GM18498 (cell line): ENCODE data around the gene TRMT61A.
"Not testable (repeated sequence)": the region's sequence is repeated elsewhere in the genome, so short reads cannot be mapped to it uniquely, and the experiment has no call there.

Experiments
- ATAC-seq: cut with Tn5 transposase; IDR thresholded peaks from one replicate; pipeline ENCODE4 v1.9.1; 2021; ENCODE audit warnings: mild to moderate bottlenecking, moderate library complexity; ENCODE audit not compliant: unreplicated experiment

TRMT61A gene

DNA sequence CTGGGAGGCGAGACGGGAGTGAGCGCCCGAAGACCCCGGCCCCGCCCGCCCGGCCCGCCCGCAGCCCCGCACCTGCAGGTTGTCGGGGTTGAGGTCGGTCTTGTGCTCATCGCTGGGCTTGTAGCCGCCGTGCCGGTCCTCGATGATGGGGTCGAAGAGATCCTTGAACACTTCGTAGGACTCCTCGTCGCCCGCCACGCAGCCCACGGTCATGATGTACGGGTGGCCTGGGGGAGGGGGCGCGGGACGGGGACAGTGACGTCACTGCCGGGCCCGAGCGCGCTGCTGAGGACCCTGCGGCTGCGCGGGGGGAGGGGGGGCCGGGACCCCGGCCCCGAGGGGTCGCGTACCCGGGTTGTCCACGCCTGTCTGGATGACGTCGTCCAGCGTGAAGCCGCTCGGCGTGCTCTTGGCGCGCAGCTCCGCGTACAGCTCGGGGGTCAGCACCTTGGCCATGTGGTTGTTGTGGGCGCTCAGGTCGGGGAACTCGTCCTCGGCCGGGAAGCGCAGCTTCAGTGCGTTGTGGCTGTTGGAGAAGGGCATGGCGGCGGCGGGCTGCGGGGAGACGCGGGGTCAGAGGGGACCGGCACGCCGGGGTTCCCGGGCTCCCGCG lies 6.9 kb upstream of the TRMT61A start:
- ATAC-seq, result no peak

DNA sequence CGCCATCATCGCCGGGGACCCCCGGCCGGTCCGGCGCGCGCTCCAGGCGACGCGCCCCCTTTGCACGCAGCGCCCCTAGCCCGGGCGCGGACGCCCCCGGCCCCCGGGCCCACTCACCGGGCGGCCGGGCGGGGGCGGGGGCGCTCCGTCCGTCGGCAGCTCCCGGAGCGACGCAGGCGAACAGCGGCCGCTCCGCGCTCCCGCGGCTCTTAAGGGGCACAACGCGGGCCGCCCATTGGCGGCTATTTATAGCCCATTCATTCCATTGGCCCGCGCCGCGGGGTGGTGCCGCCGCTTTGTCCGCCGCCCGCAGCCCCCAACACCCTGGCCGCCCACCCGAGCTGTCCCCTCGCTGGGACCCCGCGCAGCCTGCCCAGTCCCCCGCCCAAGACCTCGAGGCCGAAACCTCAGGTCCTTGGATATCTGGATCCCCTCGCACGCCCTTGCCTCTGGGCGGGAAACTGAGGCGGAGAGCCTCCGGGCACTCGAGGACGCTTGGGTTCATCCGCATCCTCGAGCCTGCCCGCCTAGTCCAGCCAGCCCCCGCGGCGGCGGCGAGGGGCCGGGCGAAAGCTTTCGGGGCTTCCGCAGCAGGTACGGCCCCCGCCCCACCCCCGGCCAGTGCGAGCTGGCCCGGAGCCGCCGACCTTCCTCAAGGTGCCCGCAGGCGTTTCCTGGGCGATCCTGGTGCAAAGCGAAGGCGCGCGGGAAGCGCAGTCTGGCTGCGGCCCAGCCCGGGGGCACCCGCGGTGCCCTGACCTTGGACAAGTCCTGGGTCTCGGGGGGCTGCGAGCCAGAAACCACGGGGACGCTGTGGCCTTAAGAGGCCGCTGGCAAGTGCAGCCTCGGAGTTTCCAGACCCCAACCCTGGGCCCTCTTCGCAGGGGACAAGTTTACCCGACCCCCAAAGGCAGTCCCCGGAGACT lies 6.1 kb upstream of the TRMT61A start, which contains the start of gene CKB:
TSS of gene CKB (minus strand) at position 182 of the 926 bp plus-strand sequence. CDS start 337 bp downstream, outside the sequence.
- ATAC-seq, result no peak

DNA sequence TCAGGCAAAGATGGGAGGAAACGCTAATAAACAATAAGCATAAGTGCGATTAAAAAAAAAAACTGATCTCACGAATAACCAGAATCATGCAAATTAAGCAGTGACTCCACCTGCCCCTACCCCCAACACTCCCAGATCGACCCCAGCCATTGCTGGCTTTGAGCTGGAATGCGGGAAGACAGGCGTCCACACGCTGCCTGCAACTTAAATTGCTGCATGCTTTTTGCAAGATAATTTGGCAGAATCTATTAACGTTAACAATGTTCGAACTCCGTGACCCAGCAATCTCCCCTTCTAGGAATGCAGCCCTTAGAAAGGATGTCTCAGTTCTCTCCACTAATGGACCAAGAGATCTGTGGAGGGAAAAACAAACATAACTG lies 5.4 kb upstream of the TRMT61A start:
- ATAC-seq, result no peak

DNA sequence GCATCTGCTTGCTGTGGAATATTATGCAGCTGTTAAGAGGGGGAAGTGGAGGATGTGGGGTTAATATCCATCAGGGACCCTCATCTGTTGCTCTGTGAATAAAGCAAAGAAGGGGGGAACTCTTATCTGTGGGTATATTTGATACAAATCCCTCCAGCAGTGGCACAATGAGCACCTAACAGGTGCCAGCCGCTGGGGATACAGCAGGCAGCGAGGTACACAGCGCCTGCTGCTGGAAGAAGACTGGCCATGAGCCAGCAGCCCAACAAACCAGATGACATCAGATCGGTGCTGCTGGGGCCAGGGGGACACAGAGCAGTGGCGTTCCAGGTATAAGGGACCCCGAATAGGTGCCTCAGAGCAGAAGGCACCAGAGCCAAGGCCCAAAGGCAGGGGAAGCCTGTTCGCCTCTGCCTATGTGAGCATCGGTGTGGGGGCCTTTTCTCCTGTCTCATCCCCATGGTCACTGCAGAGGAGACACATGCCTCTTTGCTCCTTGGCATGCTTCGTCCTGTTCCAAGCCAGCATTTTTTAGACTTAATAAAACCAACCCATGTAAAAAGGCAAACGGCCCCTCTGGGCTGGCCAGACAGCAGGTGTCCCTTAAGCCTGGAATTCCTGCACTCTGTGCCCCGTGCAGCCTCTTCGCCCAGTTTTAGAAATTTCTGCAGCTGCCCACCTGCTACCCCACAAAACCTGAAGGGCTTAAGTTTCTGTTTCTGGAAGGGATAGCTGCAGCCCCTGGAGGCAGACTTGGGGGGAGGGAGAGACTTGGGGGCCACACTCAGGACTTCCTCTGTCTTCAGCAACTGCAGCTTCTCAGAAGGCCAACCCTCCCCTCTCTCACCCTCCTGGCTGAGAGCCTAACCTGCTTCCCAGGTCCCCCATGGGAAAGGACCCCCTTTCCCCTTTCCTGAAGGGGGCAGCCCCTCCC lies 4.7 kb upstream of the TRMT61A start:
- no peak for ATAC-seq

DNA sequence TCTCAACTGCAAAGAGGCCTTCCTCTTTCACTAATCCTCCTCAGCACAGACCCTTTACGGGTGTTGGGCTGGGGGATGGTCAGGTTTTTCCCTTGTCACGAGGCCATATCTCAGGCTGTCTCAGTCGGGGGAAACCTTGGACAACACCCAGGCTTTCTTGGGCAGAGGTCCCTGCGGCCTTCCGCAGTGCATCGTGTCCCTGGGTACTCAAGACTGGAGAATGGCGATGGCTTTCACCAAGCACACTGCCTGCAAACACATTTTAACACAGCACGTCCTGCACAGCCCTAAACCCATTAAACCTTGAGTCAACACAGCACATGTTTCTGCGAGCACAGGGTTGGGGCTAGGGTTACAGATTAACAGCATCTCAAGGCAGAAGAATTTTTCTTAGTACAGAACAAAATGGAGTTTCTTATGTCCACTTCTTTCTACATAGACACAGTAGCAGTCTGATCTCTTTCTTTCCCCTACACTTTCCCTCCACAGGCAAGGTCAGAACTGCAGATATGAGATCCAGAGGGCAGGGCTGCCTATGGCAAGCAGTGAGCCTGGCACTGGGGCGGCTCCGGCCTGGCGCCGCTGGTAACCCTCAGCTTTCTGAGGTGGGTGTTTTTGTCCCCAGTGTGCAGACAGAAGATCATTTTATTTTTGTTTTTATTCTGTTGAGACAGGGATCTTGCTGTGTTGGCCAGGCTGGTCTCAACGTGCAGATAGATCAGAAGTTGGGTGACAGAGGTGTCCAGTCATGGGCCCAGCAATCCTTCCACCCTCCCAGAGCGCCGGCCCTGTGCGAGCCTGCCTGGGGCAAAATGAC lies 3.4 kb upstream of the TRMT61A start:
- ATAC-seq, result not testable (repeated sequence)

DNA sequence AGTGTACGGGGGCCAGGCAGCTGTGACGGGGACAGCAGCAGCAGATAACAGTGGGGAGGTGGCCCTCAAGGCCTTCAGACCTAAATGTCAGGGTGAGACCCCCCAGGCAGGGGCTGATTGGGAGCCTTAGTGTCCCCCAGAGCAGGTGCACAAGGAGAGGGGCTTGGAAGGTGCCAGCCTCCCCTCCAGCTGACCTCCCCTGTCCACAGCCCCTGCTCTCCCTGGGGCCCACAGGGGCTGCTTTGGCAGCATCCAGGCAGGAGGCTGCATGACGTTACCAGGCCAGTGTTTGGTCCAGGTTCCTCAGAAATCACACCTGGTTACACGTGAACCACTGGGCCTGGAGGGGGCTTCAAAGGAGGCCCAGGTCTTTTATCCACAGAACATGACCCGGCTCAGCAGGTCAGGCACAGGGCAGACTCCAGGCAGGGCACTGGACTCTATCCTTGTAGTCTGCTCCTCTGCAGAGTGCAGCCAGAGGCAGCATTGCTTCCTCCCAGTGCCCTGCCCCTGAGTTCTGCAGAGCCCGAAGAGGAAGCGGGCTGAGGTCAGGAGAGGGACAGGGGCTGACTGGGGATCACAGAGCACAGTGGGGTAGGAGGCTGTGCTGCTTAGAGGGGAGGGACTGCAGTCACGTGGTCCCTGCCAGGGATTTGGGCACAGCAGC lies 2.6 kb upstream of the TRMT61A start:
- ATAC-seq, result no peak

DNA sequence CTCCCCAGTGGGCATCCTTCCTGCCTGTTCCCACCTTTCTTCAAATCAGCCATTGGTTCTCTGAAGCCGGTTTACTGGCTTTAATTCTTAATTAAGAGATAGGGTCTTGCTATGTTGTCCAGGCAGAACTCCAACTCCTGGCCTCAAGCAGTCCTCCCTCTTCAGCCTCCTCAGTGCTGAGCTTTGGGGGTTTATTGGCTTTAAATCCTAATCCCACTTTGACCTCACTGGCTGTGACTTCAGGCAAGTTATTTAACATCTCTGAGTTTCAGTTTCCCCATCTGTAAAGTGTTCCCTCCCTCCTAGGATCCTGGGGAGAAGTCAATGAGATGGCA lies 2.1 kb upstream of the TRMT61A start:
- ATAC-seq, result no peak

DNA sequence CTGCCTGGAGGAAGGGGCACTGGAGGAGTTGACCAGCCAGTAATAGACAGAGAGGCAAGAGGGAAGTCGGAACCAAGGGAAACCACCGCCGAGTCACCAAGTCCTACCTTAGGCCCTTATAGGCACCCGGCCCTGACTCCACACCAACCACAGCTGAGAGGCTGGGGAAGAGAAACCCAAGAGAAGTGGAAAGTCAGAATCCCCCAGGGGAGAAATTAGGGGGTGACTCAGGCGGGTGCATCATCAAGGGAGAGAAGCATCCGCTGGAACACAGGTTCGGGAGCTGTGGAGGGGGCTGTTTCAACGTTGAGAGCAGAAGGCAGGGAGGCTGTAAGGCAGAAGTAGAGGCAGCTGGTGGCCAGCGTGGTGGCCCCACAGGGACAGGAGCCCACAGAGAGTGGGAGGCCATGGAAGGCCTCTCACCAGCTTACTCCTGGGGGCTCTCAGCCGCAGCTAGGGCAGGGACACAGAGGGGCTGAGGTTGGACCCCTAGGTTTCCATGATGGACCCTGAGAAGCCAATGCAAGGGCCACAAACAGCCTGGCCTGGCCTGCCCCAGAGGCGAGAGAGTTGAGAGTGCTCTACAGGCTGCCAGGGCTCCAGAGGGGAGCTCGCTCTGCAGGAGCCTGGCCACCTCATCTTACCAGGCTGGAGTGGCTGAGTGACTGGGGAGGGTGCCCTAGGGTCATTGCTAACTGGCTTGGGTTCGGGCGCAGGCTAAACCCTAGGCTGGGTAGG lies 1.4 kb upstream of the TRMT61A start:
- peak; percentile 42 for ATAC-seq

DNA sequence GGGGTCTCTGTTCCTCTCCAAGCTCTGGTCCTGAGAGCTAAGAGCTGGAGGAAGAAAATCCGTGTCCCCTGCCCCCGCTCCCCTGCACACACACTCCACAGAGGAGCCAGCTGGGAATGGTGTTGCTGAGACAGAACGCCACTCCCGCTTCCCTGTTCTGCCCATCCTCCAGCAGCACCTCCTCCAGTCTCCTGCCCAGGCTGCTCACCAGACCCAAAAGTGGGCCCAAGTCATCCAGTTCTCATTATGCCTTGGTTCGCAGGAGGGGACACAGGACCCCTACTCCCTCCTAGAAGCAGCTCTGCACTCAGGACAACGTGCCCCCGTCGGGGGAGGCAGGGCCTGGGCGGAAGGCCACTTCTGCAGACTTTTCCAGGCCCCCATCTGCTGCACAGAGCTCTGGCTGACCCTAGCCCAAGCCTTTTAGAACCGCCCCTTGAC lies 830 bp upstream of the TRMT61A start:
- no peak for ATAC-seq

DNA sequence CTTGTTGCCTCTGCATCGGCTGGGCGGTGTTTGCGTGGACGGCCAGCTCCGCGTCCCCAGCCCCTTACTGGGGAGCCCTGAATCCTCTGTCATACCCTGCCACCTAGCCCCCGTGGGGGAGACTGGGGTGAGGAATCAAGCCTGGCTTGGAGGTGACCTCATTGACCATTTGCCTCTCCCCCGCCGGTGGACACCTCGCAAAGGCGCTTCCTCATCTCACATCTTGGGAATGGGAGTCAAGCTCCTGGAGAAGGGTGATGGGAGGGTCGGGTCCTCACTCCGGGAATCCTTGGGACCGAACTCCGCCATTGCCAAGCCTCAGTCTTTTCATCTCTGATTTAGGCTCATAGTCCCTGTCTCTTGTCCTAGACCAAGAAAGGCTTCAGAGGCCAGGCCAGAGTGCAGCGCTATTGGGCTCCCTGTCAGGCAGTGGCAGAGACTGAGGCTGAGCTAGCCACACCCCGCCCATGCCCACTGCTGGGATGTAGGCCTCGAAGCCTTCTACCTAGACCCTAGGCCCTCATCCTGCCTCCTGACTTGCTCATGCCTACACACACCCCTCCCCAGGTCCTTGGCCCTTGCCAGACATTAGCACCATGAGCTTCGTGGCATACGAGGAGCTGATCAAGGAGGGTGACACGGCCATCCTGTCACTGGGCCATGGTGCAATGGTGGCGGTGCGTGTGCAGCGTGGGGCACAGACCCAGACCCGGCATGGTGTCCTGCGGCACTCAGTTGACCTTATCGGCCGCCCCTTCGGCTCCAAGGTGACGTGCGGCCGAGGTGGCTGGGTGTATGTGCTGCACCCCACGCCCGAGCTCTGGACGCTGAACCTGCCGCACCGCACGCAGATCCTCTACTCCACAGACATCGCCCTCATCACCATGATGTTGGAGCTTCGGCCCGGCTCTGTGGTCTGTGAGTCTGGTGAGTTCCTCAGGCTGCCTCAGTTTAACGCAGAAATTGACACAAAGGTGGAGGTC lies 678 bp downstream of the TRMT61A start:
- no peak for ATAC-seq

DNA sequence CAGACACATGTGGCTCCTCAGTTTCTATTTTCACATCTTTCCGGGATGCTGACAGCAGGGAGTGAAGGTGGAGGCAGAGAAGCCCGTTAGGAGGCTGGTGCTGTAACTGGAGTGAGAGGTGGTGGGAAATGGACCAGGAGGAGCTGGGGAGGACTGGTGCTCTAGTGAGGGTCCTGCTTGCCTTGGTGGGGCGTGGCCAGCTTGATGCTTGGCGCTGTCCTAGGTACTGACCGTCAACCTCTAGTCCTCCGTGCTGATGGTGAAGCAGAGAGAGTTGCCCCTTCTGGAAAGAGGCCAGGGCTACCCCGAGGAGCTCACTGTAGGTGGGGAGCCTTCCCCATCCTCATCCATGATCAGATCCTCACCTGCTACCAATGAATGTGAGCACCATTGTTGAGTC lies 1.4 kb downstream of the TRMT61A start:
- no peak for ATAC-seq

DNA sequence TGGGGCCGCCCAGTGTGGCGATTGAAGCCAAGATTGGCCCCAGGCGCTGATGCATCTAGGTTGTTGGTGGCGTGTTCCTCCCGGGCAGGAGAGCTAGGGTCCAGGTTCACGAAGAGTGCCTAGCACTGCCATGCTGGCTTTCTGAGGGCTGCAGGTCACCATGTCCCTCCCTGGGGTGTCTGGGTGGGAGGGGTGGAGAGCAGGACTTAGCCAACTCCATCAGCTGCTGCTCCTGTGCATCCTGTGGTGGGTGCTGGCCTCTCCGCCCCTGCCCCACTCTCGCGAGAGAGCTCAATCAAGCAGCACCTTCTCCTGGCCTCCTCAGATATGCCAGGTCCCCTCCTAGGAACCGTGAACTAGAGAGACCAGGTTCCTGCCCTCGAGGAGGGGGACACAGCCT lies 1.8 kb downstream of the TRMT61A start:
- ATAC-seq, result no peak

DNA sequence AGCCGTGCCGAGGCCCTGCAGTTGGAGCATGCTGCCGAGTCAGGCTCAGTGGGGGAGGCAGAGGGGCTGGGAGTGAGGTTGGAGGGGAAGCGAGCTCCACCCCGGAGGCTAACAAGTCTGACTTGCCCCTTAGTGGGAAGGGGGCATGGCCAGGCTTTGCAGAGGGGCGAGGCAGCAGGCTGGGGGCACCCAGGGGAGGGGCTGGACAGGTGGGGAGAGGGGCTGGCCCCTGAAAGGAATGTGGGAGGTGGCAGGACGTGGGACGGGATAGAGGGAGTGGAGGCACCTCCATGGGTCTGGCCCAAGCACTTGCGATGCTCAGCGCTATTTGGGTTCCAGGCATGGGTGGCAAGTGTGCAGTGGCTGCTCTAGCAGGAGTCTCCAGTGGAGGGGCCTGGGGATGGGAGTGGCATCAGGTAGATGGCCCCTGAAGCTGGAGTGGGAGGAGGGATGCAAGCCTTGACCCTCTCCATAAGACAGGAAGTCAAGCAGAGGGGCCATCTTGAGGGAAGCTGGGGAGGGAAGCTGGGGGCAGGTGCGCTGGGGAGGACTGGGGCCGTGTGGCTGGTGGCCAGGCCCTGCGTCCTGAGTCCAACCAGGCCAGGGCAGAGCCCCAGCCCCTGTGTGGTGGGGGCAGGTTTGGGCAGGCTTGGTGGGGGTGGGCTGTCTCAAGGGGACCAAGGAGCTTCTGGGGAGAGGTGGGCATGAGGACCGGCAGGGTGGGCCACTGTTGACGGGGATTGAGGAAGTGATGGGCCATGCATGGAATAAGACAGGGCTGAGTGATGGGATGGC lies 2.6 kb downstream of the TRMT61A start:
- no peak for ATAC-seq

DNA sequence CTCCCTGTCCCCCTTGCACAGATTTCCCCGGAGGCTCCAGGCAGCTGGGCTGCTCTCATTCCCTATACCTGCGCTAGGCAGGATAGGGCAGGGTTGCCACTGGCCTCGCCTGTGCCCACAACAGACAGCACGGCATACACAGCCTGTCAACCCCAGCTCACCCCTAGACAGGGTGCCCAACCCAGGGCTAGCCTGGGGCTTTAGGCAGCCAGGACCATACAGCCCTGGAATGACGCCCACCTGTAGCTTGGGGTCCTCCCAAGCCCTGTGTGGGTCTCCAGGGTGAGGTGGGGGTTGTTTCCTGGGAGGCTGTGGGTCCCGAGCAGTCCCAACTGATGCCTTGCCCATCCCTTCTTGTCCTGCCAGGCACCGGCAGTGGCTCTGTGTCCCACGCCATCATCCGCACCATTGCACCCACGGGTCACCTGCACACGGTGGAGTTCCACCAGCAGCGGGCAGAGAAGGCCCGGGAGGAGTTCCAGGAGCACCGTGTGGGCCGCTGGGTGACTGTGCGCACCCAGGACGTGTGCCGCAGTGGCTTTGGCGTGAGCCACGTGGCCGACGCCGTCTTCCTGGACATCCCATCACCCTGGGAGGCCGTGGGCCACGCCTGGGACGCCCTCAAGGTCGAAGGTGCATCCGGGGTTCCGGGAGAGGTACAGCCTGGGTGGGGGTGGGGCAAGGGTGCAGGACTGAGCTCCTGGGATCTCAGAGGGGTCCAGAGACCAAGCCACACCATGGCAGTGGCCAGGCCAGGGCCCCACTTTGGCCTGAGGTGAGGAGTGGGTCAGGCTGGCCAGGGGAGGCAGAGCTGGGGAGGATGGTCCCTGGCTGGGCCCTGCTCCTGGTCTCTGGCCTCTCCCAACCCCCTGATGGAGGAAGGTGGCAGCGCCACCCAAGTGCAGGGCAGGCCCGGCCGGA lies 3.5 kb downstream of the TRMT61A start:
- ATAC-seq, result no peak

DNA sequence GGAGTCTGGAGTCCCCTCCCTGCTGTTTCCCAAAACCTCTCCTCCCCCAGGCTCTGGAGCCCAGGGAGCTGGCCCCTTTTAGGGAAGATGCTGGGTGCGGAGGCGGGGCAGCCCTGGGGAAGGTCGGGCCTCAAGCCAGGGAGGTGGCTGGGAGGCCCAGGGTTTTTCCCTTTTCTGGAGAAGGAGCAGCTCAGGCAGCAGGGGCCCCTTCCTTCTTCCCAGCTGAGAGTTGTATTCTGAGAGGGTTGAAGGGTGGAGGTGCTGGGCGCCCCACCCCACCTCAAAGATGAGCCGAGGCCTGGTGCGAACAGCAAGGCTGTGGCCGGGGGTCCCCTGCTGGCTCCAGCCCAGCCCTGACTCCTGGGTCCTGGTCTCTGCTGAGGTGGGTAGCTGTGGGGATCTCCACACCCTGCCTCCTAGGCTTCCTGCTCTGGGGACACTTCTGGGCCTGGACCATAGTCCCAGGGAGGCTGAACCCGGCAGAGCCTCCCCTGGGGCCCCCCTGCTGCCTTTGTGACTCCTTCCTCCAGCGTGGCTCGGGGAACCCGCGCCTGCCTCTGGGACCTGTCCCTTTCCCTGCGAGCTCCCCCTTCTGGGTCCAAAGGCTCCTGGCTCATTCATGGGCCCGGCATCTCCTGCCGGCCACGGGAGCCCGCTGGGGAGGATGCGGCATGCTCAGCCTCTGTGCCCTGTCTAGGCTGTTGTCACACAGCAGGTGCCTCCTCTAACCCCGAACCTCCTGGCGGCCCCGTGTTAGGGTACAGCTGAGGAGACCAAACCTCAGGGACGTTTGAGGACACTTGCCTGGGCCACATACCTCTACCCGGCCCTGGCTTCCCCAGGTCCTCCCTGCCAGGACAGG lies 4.4 kb downstream of the TRMT61A start:
- no peak for ATAC-seq
